SW 1271 (cell line): ENCODE measurements around the gene OR52B2.

Experiments
- DNase-seq, 2 experiments: peaks; one replicate each; lab custom pipeline; 2025; lab: John Stamatoyannopoulos, UW

Gene OR52B2

DNA sequence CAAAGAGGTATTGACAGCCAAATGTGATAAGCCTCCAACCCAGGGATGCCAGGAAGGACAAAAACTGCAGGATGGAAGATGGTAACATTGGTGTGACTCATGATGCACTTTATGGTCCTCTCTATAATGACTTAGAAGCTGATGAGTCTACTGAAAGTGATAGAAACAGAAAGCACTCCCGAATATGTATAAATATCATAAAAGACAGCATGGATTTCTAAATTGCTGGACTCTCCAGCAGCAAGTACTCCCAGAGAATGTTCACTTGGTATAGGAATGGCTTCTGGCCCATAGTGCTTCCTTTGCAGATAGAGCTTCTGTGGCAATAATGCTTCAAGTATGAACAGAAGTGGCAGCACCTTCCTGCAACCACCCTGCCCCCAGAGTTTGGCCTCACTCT is at the start of gene OR52B2:
OR52B2 (minus strand) TSS at position 101 of the 400 bp plus-strand sequence; CDS start at position 101, 0 bp downstream.
- DNase-seq, result no peak

DNA sequence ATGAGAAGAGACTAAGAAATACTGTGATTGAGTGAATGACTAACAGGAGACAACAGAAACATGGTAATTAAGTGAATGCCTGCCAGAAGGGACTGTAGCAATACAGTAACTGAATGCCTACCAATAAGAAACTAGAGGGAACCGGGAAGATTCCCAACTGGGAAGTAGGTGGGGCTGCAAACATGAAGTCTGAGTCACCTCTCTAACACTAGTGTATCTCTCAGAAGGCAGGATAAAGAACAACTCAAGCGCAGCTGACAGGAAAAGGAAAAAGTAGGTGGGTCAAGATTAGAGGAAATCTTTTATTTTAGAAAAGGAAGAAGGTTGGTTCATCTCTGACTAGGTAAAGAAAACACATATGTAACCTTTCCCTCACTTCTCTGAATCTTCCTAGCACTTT is 49.2 kb upstream of the OR52B2 start:
- peak in 1 of 2 experiments; percentile 45 for DNase-seq

DNA sequence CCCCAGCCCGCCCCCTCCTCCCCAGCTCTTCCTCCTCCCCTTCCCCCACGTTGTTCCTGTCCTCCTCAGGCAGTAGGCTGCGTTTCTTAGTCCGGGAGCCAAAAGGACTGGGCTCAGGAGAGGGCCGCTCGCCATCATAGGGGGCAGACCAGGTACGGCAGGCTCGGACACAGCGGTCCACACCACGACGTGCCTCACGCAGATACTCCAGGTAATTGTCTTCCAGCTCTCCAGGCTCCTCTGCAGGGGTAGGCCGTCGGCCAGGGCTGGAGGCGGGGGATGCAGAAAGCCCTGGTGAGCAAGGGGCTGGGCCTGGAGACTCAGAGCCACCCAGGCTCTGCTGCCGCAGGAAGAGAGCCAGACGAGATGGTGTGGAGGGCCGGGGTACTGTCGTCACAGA is 47.6 kb upstream of the OR52B2 start:
- DNase-seq, result no peak

DNA sequence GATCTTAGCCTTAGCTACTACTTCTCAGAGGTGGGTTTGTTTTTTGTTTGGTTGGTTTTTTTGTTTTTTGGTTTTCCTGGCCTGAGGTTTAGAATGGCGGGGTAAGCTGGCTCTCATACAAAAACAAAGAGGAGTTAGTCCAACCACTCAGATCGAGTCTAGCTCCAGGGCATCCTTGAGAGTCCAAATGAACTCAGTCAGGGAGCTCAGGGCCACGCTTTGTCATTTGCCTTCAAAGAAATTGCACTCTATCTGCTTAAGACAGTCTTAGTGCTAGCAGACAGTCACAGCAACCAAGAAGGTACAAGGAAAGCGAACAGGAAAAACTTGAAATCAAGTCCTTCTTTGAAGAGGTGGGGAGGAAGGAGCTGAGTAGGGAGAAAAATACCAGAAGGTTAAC is 46.4 kb upstream of the OR52B2 start:
- no peak for DNase-seq

DNA sequence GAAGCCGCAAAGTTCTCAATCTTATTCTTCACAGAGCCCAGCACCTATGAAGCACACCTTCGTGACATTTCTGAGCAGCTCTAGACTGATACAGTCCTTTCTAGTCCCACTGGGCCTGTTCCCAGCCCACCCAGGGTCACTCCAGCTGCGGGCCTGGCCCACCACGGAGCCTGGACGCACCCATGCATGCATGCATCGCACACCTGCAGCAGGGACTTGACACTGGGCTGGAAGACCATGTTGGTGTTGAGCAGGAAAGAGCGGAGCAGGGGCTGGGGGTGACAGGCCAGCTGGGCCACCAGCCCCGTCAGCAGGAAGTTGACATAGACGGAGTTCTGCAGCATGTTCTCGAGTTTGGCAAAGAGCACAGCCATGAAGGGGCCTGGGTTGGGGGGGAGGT is 44.4 kb upstream of the OR52B2 start:
- no peak for DNase-seq

DNA sequence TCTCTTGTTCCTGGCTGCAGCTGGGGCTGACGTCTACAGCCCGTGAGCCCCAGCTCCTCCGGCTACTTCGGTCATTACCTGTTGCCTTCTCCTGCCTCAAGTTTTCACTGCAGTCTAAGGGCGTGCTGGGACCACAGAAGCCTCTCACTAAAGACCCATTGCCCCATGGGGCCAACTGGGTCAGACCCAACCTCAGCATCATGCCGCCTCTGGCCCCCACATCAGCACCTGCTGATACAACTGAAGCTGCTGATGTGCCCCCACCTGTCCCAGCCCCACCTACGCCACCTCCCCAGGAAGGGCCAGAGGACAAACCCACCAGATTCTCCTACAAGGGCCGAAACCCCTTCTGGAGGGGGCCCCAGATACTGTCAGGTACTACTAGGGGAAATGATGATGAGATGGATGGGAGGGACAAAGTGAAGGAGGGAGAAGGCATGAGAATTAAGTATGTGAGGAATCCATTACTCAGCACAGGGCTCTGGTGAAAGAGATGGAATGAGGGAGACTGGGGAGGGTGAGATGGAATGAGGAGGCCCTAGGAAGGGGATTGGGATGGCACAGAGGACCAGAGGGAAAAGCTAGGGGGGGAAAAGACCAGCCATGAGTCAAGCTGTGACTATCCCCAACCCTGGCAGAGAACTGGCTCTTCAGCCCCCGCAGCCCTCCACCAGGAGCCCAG is 40.3 kb upstream of the OR52B2 start:
- DNase-seq, result no peak

DNA sequence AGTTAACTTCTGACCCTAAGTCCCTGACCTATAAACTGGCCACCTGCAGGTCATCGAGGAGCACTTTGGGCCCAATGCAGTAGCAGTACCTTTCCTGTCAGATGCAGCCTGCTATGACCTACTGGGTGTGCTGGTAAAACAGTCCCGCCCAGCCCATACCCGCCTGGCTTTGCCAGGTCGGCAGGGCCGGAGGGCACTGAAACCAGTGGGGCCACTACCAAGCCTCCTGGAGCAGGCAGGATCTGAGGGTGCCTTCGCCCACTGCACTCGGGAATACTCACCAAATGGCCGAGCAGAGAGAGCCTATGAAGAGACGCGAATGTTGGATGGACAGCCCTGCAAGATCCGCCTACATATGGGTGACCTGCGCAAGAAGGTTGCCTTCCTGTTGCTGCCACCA is 39.7 kb upstream of the OR52B2 start:
- no peak for DNase-seq

DNA sequence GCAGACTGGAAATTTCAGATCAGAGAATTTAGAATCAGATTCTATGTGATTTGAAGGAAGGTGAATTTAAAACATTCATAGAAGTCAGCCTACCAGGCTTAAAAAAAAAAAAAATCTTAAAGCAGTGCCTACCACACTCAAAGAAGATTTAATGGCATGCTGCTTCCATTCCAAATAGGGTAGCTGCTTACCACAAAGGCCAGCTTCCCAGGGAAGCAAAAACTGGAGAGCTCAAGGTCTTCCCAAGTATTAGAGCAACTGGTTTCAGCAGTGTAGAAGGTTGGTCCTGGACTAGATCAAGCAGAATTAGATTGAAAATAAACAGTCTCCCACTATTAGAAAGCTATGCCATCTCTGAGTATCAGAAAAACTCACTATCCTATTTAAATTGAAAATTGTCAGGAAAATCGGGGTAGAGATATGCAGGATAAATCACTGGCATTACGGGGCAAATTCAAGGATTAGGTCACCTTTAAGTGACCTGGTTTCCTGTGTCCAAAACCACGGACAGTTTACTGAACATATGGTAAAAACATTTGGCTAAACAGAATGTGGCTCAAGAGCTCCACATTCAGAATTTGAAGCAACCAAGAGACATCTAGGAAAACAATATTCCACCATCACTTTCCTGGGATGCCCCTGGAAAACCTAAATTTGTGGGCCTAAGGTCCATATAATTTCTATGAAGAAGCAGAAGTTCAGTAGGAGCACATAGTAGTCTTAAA is 36.5 kb upstream of the OR52B2 start:
- DNase-seq, result no peak

DNA sequence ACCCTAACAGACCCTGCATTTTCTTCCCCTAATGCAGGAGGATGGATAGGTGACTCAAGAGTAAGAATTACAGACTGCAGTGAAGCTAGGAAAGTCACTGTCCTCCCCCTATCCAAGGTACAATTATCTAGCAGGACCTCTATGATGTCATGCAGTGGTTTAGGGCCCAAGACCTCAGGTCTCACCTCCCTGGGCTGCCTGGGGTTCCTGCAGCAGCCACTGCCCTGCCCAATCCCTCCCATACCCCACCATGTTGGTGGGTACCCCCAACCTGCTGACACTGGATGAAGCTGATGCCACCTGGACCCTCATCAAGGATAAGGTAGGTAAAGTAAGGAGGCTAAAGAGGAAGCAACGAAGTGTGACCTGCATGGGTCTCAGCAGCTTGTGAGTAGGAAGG is 35.2 kb upstream of the OR52B2 start, which contains the start of gene C11orf42:
C11orf42 (plus strand) TSS at position 192 of the 400 bp plus-strand sequence; CDS start at position 251, 59 bp downstream.
- DNase-seq, result no peak

DNA sequence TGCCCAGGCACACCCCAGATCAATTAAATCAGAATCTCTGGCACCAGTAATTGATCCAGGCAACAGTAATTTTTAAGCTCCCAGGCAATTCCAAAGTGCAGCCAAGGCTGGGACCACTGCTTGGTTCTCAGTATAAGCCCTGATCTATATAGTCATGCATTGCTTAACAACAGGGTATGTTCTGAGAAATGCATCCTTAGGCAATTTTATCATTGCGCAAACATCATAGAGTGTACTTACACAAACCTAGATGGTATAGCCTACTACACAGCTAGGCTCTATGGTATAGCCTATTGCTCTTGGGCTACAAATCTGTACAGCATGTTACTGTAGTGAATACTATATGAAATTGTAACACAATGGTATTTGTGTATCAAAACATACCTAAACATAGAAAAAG is 34.6 kb upstream of the OR52B2 start:
- DNase-seq, result no peak

DNA sequence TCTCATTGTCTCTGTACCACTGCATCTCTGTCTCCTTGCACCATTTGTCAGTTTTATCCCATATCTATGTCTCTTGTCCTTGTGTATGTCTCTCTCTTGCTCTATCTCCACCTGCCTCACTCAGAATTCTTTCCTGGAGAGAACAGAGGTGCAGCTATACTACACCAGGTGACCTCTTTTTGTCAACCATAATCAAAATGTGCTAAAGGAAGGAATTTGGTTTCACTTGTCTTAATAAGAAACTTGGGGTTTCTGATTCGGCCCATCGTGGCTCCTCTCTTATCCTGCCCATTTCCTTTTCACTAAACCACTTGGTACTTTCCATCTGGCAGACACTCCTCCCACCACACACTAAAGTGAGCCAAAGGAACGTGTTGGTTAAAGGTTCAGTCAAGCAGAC is 33.2 kb upstream of the OR52B2 start:
- DNase-seq, result no peak

DNA sequence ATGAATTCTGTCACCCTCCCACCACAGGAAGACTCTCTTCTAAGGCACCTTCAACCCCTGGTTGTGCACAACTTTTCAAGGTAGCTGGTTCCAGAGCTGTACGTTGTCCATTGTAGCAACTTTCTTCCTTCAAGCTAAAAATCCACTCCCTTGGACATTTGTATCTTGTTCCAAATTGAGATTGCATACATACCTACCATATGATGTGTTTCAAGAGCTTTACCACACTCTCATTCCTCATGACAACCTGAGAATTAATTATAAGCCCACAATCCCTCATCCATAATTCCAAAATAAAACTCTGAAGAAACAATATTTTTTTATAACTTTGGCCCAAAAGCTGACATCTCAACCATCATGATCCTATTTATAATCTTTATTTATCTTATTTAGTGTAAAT is 31.9 kb upstream of the OR52B2 start:
- no peak for DNase-seq

DNA sequence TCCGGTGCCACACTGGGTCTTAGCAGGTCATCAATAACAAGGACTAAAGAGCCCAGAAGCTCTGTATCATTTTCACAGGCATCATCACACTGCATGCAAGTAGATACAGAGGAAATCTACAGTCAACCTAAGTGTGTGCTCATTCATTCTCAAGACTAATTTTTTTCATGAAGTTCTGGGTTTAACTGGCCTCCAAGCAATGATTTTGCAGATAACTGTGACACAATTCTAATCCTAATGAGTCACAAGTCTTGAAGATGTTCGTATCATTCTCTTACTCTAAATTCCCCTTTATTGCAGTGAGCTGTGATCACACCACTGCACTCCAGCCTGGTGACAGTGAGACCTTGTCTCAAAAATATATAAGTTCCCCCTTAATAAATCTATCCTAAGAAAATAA is 31.4 kb upstream of the OR52B2 start:
- no peak for DNase-seq

DNA sequence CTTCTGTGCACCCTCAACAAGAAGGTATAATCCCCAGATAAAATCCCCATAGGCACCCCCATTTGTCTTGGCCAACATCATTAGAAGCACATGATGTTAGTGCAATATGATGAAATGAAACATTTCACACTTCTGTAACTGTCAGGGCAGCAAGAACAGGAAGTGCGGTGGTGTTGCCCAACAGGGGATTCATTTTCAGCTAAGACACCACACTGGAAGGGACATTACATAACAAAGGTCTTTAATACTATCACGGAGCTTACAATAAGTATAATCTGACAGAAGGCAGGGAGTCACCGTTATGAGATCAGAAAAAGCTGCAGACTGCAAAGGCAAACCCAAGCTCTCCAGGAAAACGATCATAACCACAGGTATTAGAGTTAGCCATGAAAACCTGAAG is 30.8 kb upstream of the OR52B2 start:
- DNase-seq, result no peak

DNA sequence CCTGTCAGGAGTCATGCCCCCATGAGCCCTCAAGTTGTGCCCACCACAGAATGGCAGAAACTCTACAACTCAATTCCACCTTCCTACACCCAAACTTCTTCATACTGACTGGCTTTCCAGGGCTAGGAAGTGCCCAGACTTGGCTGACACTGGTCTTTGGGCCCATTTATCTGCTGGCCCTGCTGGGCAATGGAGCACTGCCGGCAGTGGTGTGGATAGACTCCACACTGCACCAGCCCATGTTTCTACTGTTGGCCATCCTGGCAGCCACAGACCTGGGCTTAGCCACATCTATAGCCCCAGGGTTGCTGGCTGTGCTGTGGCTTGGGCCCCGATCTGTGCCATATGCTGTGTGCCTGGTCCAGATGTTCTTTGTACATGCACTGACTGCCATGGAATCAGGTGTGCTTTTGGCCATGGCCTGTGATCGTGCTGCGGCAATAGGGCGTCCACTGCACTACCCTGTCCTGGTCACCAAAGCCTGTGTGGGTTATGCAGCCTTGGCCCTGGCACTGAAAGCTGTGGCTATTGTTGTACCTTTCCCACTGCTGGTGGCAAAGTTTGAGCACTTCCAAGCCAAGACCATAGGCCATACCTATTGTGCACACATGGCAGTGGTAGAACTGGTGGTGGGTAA is 29.2 kb upstream of the OR52B2 start, which contains the start of gene OR52W1:
OR52W1 (plus strand) TSS at position 51 of the 637 bp plus-strand sequence; CDS start at position 51, 0 bp downstream.
- no peak for DNase-seq

DNA sequence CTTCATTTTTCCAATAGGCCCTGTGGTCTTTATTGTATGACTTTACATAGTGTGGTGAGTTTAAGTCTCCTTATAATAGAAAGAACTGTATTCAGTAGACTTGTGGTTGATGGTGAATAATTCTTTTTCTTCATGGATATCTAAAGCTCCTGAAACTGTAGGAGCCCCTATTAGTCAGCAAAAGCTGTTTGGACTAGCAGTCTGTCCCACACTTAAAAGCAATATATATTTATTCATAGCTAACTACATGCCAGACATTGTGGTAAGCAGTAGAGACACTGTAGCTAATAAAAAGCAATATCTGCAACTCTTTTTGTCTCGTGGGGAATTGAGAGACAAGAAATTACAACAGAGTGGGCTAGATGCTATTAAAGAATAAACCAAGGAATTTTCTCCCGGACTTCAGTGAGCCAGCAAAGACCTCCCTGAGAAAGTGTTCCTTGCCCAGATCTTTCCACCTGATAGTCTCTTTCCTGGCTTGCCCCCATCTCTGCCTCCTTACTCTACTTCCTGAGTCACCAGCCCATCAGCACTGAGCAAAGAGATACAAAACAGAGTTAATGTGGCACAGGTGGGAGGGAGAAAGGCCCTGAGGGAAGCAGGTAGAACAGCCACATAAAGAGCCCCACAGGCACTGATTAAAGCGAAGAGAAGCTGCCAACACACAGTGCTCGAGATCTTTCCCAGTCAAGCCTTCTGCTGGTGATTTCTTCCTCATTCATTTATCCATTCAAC is 27.5 kb upstream of the OR52B2 start:
- DNase-seq, result no peak

DNA sequence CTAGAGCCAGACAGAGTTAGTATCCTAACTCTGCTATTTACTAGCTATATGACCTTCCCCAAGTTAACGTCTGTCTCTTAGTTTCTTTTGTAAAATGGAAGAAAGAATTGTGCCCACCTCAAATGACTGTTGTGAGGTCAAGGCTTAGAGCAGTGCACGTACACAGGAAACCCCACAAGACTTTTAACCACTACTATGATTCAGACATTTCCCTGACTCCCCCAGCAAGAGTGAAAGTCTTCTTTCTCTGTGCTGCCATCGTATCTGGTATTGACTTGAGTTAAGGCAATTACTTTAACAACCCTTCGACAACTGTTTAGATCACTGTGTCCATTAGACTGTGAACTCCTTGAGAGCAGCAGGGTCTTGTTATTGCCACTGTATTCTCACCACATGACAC is 26.3 kb upstream of the OR52B2 start:
- no peak for DNase-seq

DNA sequence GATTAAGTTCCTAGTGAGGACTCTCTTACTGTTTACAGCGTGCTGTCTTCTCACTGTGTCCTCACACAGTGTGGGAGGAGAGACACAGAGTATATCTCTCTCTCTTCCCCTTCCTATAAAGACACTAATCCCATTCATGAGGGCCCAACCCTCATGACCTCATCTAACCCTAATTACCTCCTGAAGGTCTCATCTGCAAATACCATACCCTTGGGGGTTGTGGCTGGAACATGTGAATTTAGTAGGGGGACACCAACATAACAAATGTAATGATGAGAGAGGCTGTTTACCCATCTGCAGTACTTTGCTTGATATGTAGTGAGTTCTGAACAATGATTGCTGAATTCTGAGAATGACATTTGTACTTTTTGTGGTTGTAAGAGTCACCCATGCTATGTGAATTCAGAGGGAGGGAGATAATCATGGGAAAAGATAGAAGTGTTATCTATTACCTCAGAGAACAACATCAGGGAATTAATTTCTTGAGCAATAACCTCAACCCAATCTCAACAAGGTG is 24.0 kb upstream of the OR52B2 start:
- DNase-seq, result no peak

DNA sequence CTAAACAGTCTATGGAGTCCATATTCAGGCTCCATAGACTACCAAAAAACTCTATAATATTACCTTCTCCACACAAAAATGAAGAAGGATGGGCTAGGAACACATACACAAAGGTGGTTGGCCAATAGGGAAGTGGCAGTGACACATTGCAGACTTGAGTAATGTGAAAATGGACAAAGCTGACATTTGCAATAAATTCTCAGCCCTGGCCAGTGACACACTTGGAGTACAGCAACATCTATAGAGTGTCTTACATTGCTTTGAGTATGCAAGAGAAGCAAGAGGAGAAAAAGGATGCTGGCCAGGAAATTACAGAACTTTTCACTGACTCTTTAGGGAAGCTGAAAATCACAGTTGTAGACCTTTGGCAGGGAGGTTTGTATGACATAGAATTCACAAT is 21.6 kb upstream of the OR52B2 start:
- no peak for DNase-seq

DNA sequence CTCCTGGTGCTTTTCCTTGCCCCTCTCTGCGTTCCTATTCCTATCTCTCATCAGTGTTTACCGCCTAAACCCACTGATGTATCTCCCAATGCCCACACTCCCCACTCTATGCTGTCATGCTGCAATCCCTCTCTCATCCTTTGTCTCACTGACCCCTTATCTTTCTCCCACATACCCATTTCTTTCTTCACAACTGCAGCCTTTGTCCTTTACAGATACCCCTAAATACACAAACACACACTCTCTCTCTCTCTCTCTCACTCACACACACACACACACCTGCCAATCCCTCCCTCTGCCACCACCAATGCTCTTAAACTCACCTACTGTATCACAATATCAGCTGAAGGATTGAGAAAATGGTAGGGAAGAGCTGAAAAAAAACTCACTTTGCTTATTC is 5.3 kb upstream of the OR52B2 start:
- DNase-seq, result no peak

DNA sequence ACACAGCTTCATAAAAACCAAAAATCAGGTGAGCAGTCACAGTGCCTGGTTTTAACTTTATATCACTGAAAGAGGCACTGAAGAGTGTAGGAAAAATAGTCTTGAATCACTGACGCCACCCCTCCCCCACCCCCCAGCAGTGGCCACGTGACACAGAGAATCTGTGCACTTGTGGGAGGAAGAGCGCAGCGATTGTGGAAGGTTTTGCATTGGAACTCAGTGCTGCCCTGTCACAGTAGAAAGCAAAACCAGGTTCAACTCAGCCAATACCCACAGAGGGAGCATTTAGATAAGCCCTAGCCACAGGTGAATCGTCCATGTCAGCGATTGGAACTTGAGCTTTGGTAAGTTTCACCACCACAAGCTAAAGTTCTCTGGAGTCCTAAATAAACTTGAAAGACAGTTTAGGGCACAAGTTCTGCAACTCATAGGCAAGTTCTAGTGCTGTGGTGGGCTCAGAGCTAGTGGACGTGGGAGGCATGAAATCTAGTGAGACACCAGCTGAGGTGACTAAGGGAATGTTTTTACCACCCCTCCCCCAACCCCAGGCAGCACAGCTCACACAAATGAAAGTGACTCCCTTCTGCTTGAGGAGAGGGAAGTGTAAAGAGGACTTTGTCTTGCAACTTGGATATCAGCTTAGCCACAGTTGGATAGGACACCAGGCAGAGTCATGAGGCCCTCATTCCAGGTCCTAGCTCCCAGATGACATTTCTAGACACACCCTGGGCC is 13.3 kb downstream of the OR52B2 start:
- DNase-seq, result no peak
